Measurements from ENCODE around the gene KCNT1.

DNA sequence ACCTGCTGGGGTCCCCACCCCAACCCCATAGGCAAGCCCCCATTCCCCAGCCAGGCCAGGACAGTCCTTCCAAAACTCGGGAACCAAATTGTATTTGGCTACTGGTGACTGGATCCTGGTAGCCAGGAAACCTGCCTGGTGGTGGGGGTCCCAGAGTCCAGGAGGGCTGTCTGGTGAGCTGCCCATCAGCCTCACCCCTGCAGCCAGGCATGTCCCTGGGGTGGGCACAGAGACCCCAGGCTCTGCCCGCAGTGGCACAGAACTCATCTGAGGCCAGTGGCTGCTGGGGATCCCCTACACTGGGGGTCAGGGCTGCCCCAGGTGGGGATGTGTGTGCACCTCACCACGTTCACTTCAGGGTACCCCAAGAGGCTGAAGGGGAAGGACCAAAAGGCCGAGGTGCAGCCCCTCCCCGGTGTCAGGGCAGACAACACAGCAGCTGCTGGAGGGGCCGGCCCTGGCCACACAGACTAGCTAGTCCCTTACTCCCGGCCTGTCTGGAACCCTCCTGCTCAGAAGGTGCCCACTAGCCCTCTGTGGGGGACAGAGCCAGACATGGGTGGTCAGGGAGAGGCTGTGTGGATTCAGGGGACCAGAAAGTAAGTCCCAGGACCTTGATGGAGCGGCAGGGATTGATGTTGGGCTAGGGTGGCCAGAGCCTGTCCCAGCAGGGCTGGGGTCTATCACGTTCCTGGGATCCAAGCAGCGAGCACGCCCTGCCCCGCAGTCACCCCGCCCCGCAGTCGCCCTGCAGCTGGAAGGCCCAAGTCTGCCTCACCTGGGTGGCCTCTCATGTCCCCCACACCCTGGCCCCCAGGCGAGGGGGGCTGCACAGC lies 91.5 kb downstream of the KCNT1 start:
- TF ChIP-seq, protein P1, sequence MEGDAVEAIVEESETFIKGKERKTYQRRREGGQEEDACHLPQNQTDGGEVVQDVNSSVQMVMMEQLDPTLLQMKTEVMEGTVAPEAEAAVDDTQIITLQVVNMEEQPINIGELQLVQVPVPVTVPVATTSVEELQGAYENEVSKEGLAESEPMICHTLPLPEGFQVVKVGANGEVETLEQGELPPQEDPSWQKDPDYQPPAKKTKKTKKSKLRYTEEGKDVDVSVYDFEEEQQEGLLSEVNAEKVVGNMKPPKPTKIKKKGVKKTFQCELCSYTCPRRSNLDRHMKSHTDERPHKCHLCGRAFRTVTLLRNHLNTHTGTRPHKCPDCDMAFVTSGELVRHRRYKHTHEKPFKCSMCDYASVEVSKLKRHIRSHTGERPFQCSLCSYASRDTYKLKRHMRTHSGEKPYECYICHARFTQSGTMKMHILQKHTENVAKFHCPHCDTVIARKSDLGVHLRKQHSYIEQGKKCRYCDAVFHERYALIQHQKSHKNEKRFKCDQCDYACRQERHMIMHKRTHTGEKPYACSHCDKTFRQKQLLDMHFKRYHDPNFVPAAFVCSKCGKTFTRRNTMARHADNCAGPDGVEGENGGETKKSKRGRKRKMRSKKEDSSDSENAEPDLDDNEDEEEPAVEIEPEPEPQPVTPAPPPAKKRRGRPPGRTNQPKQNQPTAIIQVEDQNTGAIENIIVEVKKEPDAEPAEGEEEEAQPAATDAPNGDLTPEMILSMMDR (optimal IDR thresholded peaks at IDR 0.05 in 1 of 3, IDR thresholded peaks at IDR 0.05 in 1 of 3, conservative IDR thresholded peaks at IDR 0.05 in 1 of 3; ENCODE audit: extremely low read depth in 1 of 3, insufficient read depth in 2 of 3, low read length in 3 of 3) = no peak
- TF ChIP-seq EZH2 (IDR thresholded peaks at IDR 0.05; ENCODE audit: low read length) = no peak

All from keratinocyte (primary cell).